Esophagus squamous epithelium (tissue), 5 donors: ENCODE data around the gene GBE1. TPM values are rescaled to one million over a fixed set of nuclear protein-coding genes. Genes with fewer than 3 reads are reported as not detected.

Experiments
- DNase-seq: peaks from one replicate; lab custom pipeline; 2025; lab: John Stamatoyannopoulos, UW
- H3K27ac ChIP-seq, 4 donors: fragments of 200-600 bp; sonication (generic); one replicate each; pipeline ENCODE4 v1.5.1; 2016 to 2019; ENCODE audit warnings: mild to moderate bottlenecking in 1 of 4
- H3K27me3 ChIP-seq, 4 donors: fragments of 200-600 bp; sonication (generic); 1 replicate in 3 of 4; 2 replicates in 1 of 4; pipeline versions ENCODE4 v1.5.1 to v1.6.0; 2017 to 2021; ENCODE audit warnings: antibody characterized with exemption in 1 of 4
- H3K36me3 ChIP-seq, 3 donors: fragments of 200-600 bp; sonication (generic); one replicate each; pipeline ENCODE4 v1.5.1; 2016 to 2019
- H3K4me1 ChIP-seq, 3 donors: fragments of 200-600 bp; sonication (generic); one replicate each; pipeline ENCODE4 v1.5.1; 2017 to 2019
- H3K4me3 ChIP-seq, 4 donors: fragments of 200-600 bp; sonication (generic); 1 replicate in 3 of 4; 2 replicates in 1 of 4; pipeline ENCODE4 v1.5.1; 2016 to 2019; ENCODE audit warnings: mild to moderate bottlenecking in 2 of 4, moderate library complexity in 1 of 4
- H3K9me3 ChIP-seq, 3 donors: fragments of 200-600 bp; sonication (generic); one replicate each; pipeline ENCODE4 v1.5.1; 2016 to 2019
- CTCF ChIP-seq, 6 experiments: fragments of 450-650 bp in 4 of 6; fragments of 200-600 bp in 2 of 6; sonication (generic) in 2 of 6; IDR thresholded peaks; one replicate each; pipeline ENCODE4 v1.5.1; 2016 to 2019; ENCODE audit warnings: antibody characterized with exemption in 6 of 6, mild to moderate bottlenecking in 4 of 6, moderate library complexity in 4 of 6
- POLR2A ChIP-seq, 4 donors: fragments of 450-650 bp; IDR thresholded peaks; one replicate each; pipeline ENCODE4 v1.6.1; 2017; ENCODE audit warnings: antibody characterized with exemption in 4 of 4, mild to moderate bottlenecking in 4 of 4, moderate library complexity in 3 of 4
- WGBS, 2 donors: methylation state at CpG; one replicate each; pipeline ENCODE4 v1.1.5; 2018; 5-methylcytosine and 5-hydroxymethylcytosine counted together
- intact Hi-C: fragments of 100-400 bp; cut with DNase I; formaldehyde crosslinking; loops from one replicate; pipeline ENCODE4 v1.15.0; 2022
- total RNA-seq, 4 donors: library from RNA; depleted of rRNA; stranded (reverse); fragments of >200 nt; gene quantifications; one replicate each; pipeline ENCODE4 v1.1.0, GENCODE V29; 2016
- donor health status: DM: yes; HTN: yes; CAD: no.

The GBE1 gene
- total RNA-seq, 4 donors from 2014 or later = 19.2 to 37.2 (median 29.7) TPM

GRCh38 chr3:81709606-81710005 is 51.8 kb downstream of the GBE1 start:
- H3K27me3 ChIP-seq = no peaks in the 10 kb centered on the region
- no peaks in the 10 kb centered on the region for H3K36me3 ChIP-seq
- H3K27ac ChIP-seq = no peak overlapping the region
- TF ChIP-seq POLR2A (IDR thresholded peaks at IDR 0.05) = no peak
- no peak for TF ChIP-seq CTCF (IDR thresholded peaks at IDR 0.05)
- no peaks in the 10 kb centered on the region for H3K9me3 ChIP-seq
- no peak overlapping the region for H3K4me3 ChIP-seq
- intact Hi-C loops = no loop called here
- 72 to 75% methylated on average over 2 of the region's 2 CpGs for WGBS, 2 donors
- no peaks in the 10 kb centered on the region for H3K4me1 ChIP-seq
- DNase-seq = no peak

- TF ChIP-seq POLR2A (IDR thresholded peaks at IDR 0.05) (no peak), CTCF (IDR thresholded peaks at IDR 0.05) (no peak)
- intact Hi-C loops = no loop called here
- H3K4me3 ChIP-seq = no peak overlapping the region
Observed at GRCh38 chr3:81707996-81708395, 53.4 kb downstream of the GBE1 start.

DNA sequence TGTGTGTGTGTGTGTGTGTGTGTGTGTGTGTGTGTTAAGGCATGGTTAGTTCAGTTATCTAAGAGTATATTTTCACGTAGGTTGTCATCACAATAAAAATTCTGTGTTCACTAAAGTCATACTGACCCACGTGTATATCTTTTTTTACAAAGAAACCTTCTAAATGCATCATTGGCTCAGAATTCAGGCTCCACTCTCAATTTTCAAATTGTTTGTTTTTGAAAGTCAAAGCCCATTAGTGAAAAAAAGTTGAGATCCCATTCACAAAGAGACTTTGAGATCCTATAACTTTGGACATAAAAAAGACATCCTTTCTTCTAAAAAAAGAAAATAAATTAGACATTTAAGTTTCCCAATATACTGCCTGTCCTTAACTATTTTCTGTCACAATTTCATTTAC is 59.3 kb downstream of the GBE1 start:
- 77 to 79% methylated on average over 2 of the region's 2 CpGs for WGBS, 2 donors
- H3K36me3 ChIP-seq = peaks cover 0 to 10% (median 0%) of the 10 kb centered on the region in 3 donors
- no peak overlapping the region for H3K4me3 ChIP-seq
- H3K27me3 ChIP-seq = no peaks in the 10 kb centered on the region
- no peak for TF ChIP-seq POLR2A (IDR thresholded peaks at IDR 0.05)
- no peak for TF ChIP-seq CTCF (IDR thresholded peaks at IDR 0.05)
- intact Hi-C loops = no loop called here
- no peak for DNase-seq
- no peak overlapping the region for H3K27ac ChIP-seq
- H3K9me3 ChIP-seq = no peaks in the 10 kb centered on the region
- H3K4me1 ChIP-seq = no peaks in the 10 kb centered on the region

More at GRCh38 chr3:81707996-81708395, 53.4 kb downstream of the GBE1 start:
- H3K27ac ChIP-seq = no peak overlapping the region
- no peaks in the 10 kb centered on the region for H3K27me3 ChIP-seq
- H3K36me3 ChIP-seq = no peaks in the 10 kb centered on the region
- no peaks in the 10 kb centered on the region for H3K4me1 ChIP-seq
- no peaks in the 10 kb centered on the region for H3K9me3 ChIP-seq
- no peak for DNase-seq

GRCh38 chr3:81699536-81700320 is 61.7 kb downstream of the GBE1 start:
- no peak for TF ChIP-seq CTCF (IDR thresholded peaks at IDR 0.05)
- no peak for TF ChIP-seq POLR2A (IDR thresholded peaks at IDR 0.05)
- WGBS, 2 donors = 93% methylated on average over 8 of the region's 8 CpGs
- no peak overlapping the region for H3K4me3 ChIP-seq
- no peak overlapping the region for H3K27ac ChIP-seq
- peaks cover 0 to 10% (median 0%) of the 10 kb centered on the region in 3 donors for H3K36me3 ChIP-seq
- H3K9me3 ChIP-seq = no peaks in the 10 kb centered on the region
- no peaks in the 10 kb centered on the region for H3K4me1 ChIP-seq
- intact Hi-C loops = no loop called here
- no peak for DNase-seq
- H3K27me3 ChIP-seq = no peaks in the 10 kb centered on the region

DNA sequence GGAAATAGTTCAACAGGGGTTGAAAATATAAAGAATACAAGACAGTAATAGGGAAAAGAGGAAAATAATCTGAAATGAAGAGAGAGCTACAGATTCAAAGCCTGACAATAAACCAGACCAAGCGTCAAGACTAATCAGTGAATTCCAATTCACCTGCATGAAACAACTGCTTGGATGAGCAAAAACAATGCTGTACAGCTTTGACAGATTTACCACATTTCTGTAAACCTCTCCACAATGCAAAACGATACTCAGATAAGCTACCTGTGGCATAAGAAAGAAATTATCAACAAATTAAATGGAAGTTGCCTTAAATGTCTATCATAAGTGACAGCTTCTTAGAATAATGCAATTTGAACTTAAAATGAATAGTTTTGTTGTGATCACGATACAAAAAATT is 65.4 kb downstream of the GBE1 start:
- H3K27me3 ChIP-seq = no peaks in the 10 kb centered on the region
- no peak for TF ChIP-seq CTCF (IDR thresholded peaks at IDR 0.05)
- TF ChIP-seq POLR2A (IDR thresholded peaks at IDR 0.05) = no peak

More for the DNA sequence above, 65.4 kb downstream of the GBE1 start:
- Histone ChIP-seq H3K4me3 (no peak overlapping the region), H3K27ac (no peak overlapping the region), H3K4me1 (no peaks in the 10 kb centered on the region), H3K9me3 (no peaks in the 10 kb centered on the region), H3K36me3 (peaks cover 0 to 10% (median 0%) of the 10 kb centered on the region in 3 donors)
- intact Hi-C loops = no loop called here
- DNase-seq = no peak
- WGBS, 2 donors = 90 to 94% methylated on average over 3 of the region's 3 CpGs
